Activated CD4-positive, alpha-beta memory T cell treated with anti-CD3 and anti-CD28 coated beads for 36 hours (primary cell): Measurements from ENCODE around the gene NLGN1. TPM values are rescaled to one million over a fixed set of nuclear protein-coding genes. Genes with fewer than 3 reads are reported as not detected.

Experiments used
- CTCF ChIA-PET: fragments of 350-600 bp; sonication (Branson Sonifier 250); formaldehyde crosslinking; loops from one replicate; lab custom pipeline; 2021; ENCODE audit warnings: antibody characterized with exemption, inconsistent platforms; lab: Charles Lee
- POLR2A ChIA-PET: fragments of 350-600 bp; sonication (Branson Sonifier 250); formaldehyde crosslinking; loops from one replicate; lab custom pipeline; 2021; ENCODE audit warnings: antibody characterized with exemption; lab: Charles Lee
- DNase-seq: peaks from one replicate; pipeline ENCODE4 v3.0.0-alpha.2; 2020
- H3K27ac Mint-ChIP-seq: one replicate; pipeline ENCODE4 v1.8.0; 2021; ENCODE audit warnings: mixed read lengths
- H3K27me3 Mint-ChIP-seq: one replicate; pipeline ENCODE4 v1.8.0; 2021; ENCODE audit warnings: mixed read lengths
- H3K36me3 Mint-ChIP-seq: one replicate; pipeline ENCODE4 v1.8.0; 2021; ENCODE audit warnings: mixed read lengths
- H3K4me1 Mint-ChIP-seq: one replicate; pipeline ENCODE4 v1.8.0; 2021; ENCODE audit warnings: low read depth, mixed read lengths
- H3K4me3 Mint-ChIP-seq: one replicate; pipeline ENCODE4 v1.8.0; 2021; ENCODE audit warnings: mild to moderate bottlenecking, mixed read lengths
- H3K9me3 Mint-ChIP-seq: one replicate; pipeline ENCODE4 v1.8.0; 2021; ENCODE audit warnings: mixed read lengths
- intact Hi-C: fragments of 100-400 bp; cut with micrococcal nuclease; formaldehyde crosslinking; loops from one replicate; pipeline ENCODE4 v1.15.1; 2023
- total RNA-seq, 2 experiments: library from RNA; stranded (reverse); gene quantifications; one replicate each; pipeline ENCODE4 v1.2.3, GENCODE V29; 2021

Gene NLGN1
- total RNA-seq, 2 experiments from 2014 or later: not detected

DNA sequence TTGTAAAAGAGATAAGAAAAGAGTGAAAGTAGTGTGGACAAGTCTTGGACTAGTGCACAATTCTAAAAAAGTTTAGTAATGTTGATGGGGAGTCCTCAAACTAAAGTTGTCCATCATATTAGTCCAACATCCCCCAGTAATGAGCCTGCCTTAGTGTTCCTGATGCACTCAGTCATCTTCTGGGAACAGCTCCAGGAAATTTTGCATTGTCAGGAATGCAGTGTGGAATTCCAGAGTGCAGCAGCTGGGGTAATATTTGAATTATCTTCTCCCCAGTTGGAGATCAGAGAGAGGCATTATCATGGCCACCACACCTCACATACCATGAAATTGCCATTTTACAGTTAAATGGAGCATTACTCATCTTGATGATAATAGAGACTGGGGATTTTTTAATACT, 932.8 kb downstream of the NLGN1 start:
- no peak overlapping the region for H3K27ac Mint-ChIP-seq
- DNase-seq: no peak
- H3K36me3 Mint-ChIP-seq: no peaks in the 10 kb centered on the region
- H3K4me3 Mint-ChIP-seq: no peak overlapping the region
- ChIA-PET CTCF (no interaction called here), POLR2A (no interaction called here)
- intact Hi-C loops: no loop called here
- H3K4me1 Mint-ChIP-seq: no peaks in the 10 kb centered on the region
- no peaks in the 10 kb centered on the region for H3K27me3 Mint-ChIP-seq
- H3K9me3 Mint-ChIP-seq: peaks cover 4% of the 10 kb centered on the region

DNA sequence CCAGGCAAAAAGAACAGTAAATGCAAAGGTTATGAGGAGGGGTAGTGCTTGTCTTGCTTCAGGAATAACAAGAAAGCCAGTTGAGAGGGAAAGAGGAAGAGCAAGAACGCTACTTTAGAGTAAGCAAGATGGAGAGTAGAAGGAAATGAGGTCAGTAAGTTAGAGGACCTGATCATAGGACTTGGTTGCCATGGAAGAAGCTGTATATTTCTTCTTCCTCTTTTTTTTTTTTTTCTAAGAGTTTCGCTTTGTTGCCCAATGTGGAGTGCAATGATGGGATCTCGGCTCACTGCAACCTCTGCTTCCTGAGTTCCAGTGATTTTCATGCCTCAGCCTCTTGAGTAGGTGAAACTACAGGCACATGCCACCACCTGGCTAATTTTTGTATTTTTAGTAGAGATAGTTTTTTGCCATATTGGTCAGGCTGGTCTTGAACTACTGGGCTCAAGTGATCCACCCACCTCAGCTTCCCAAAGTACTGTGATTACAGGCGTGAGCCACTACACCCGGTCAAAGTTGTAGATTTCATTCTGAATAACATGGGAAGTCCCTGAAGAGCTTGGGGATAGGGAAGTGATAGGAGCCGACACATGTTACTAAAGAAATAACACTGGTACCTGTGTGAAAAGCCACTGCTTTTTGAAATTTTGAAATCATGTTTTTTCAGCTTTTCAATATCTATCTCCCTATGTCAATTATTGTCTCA, 933.7 kb downstream of the NLGN1 start:
- no peak for DNase-seq
- ChIA-PET CTCF (no interaction called here), POLR2A (no interaction called here)
- H3K4me1 Mint-ChIP-seq: no peaks in the 10 kb centered on the region
- no peaks in the 10 kb centered on the region for H3K27me3 Mint-ChIP-seq
- H3K27ac Mint-ChIP-seq: no peak overlapping the region
- intact Hi-C loops: no loop called here
- no peak overlapping the region for H3K4me3 Mint-ChIP-seq
- H3K9me3 Mint-ChIP-seq: peaks cover 4% of the 10 kb centered on the region
- H3K36me3 Mint-ChIP-seq: no peaks in the 10 kb centered on the region

DNA sequence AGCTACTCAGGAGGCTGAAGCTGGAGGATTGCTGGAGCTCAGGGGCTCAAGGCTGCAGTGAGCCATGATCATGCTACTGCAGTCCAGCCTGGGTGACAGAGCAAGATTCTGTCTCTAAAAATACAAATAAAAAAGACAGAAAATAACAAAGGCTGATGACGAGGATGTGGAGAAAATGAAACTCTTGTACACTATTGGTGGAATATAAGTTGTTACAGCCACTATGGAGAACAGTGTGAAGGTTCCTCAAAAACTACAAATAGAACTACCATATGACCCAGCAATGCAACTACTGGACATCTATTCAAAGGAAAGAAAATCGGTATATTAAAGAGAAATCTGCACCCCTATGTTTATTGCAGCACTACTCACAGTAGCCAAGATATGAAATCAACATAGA, 934.8 kb downstream of the NLGN1 start:
- Mint-ChIP-seq H3K4me1 (no peaks in the 10 kb centered on the region), H3K4me3 (no peak overlapping the region), H3K27ac (no peak overlapping the region), H3K27me3 (no peaks in the 10 kb centered on the region), H3K9me3 (peaks cover 4% of the 10 kb centered on the region), H3K36me3 (no peaks in the 10 kb centered on the region)
- CTCF ChIA-PET: no interaction called here
- intact Hi-C loops: no loop called here
- POLR2A ChIA-PET: no interaction called here
- DNase-seq: no peak

- Mint-ChIP-seq H3K9me3 (peaks cover 4% of the 10 kb centered on the region), H3K27me3 (no peaks in the 10 kb centered on the region), H3K4me1 (no peaks in the 10 kb centered on the region), H3K4me3 (no peak overlapping the region), H3K27ac (no peak overlapping the region), H3K36me3 (no peaks in the 10 kb centered on the region)
- CTCF ChIA-PET: no interaction called here
- POLR2A ChIA-PET: no interaction called here
- intact Hi-C loops: no loop called here
- no peak for DNase-seq
Measured at GRCh38 chr3:174333640-174334039, 936.1 kb downstream of the NLGN1 start.

GRCh38 chr3:174334111-174334510, 936.6 kb downstream of the NLGN1 start:
- no peak for DNase-seq
- intact Hi-C loops: no loop called here
- Mint-ChIP-seq H3K27me3 (no peaks in the 10 kb centered on the region), H3K9me3 (peaks cover 4% of the 10 kb centered on the region), H3K4me3 (no peak overlapping the region), H3K27ac (no peak overlapping the region), H3K36me3 (no peaks in the 10 kb centered on the region), H3K4me1 (no peaks in the 10 kb centered on the region)
- ChIA-PET CTCF (no interaction called here), POLR2A (no interaction called here)

DNA sequence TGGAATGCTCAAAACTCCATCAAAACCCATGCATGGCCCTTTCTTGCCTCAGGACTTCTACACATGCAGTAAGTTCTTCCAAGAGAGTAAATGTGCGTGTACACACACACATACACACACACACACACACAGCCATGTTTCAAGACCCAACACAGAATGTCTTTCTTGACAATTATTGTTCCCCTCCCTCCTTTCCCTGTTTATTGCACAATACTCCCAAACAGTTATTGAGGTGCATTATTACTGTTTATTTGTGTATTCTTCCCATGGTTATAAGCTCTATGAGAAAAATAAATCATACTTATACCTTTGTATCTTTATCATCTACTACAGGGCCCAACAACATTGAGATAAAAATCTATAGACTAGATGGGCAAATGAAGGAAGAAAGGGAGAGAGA, 937.8 kb downstream of the NLGN1 start:
- no peak overlapping the region for H3K27ac Mint-ChIP-seq
- H3K27me3 Mint-ChIP-seq: no peaks in the 10 kb centered on the region
- H3K4me3 Mint-ChIP-seq: no peak overlapping the region
- ChIA-PET POLR2A (no interaction called here), CTCF (no interaction called here)
- intact Hi-C loops: no loop called here
- no peak for DNase-seq
- no peaks in the 10 kb centered on the region for H3K4me1 Mint-ChIP-seq
- peaks cover 4% of the 10 kb centered on the region for H3K9me3 Mint-ChIP-seq
- H3K36me3 Mint-ChIP-seq: no peaks in the 10 kb centered on the region

DNA sequence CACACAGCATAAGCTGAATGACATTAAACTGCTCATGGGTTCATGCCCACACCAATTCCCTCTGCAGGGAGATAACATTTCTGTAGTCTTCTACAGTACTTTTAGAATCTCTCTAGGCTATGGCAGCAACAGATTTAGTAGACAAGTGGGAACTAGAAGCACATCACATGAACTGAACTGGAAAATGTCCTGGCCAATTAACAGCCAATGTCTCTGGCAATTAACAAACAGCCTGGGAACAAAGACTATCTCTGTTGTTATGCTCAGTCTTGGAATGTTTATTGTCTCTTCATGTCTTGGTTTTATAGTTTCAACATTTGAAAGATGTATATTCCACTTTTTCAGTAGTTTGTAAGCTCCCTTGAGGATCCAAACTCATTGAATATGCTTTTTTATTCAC, 938.4 kb downstream of the NLGN1 start:
- H3K9me3 Mint-ChIP-seq: peaks cover 3% of the 10 kb centered on the region
- intact Hi-C loops: no loop called here
- DNase-seq: no peak
- ChIA-PET POLR2A (no interaction called here), CTCF (no interaction called here)
- H3K27ac Mint-ChIP-seq: no peak overlapping the region
- no peaks in the 10 kb centered on the region for H3K27me3 Mint-ChIP-seq
- H3K4me1 Mint-ChIP-seq: no peaks in the 10 kb centered on the region
- H3K4me3 Mint-ChIP-seq: no peak overlapping the region
- H3K36me3 Mint-ChIP-seq: no peaks in the 10 kb centered on the region
